B cell (primary cell): Measurements from ENCODE around the gene SCARB1. TPM values are rescaled to one million over a fixed set of nuclear protein-coding genes. Genes with fewer than 3 reads are reported as not detected.

Source experiments
- ATAC-seq: fragments of 200-7000 bp; cut with Tn5 transposase; one replicate; pipeline ENCODE4 v1.10.0; 2021; ENCODE audit warnings: low read depth, mild to moderate bottlenecking, moderate number of reproducible peaks, moderate library complexity
- CTCF ChIA-PET: fragments of 350-600 bp; sonication (Branson Sonifier 250); formaldehyde crosslinking; loops from one replicate; lab custom pipeline; 2021; ENCODE audit warnings: antibody characterized with exemption, inconsistent platforms; lab: Charles Lee
- POLR2A ChIA-PET: fragments of 350-600 bp; sonication (Branson Sonifier 250); formaldehyde crosslinking; loops from one replicate; lab custom pipeline; 2021; ENCODE audit warnings: antibody characterized with exemption; lab: Charles Lee
- DNase-seq: peaks from one replicate; pipeline ENCODE4 v3.0.0; 2013
- H2AFZ ChIP-seq: 2 replicates; pipeline ENCODE4 v1.6.1; 2012; ENCODE audit warnings: mild to moderate bottlenecking, low read depth, low read length; ENCODE audit not compliant: insufficient read depth, poor library complexity, severe bottlenecking
- H3K27ac ChIP-seq, 2 donors: 1 replicate in 1 of 2; 2 replicates in 1 of 2; pipeline ENCODE4 v1.5.1; 2012 to 2013; ENCODE audit warnings: low read length in 2 of 2, mild to moderate bottlenecking in 2 of 2, moderate library complexity in 1 of 2
- H3K27me3 ChIP-seq, 4 experiments: fragments of 200-600 bp in 1 of 4; sonication (generic) in 1 of 4; replicated peaks in 1 of 4; 1 replicate in 2 of 4; 2 replicates in 2 of 4; pipeline versions ENCODE4 v1.6.1 to v1.7.0; 2013 to 2016; ENCODE audit warnings: low read length in 3 of 4, mild to moderate bottlenecking in 2 of 4, mixed read lengths in 1 of 4, moderate library complexity in 1 of 4; ENCODE audit not compliant: insufficient read depth in 4 of 4, control insufficient read depth in 3 of 4; ENCODE audit errors: control extremely low read depth in 1 of 4
- H3K36me3 ChIP-seq, 2 experiments: replicated peaks in 1 of 2; 1 replicate in 1 of 2; 2 replicates in 1 of 2; pipeline versions ENCODE4 v1.6.1 to v1.7.1; 2013; ENCODE audit warnings: low read length in 1 of 2; ENCODE audit not compliant: insufficient read depth in 2 of 2, control insufficient read depth in 1 of 2; ENCODE audit errors: control extremely low read depth in 1 of 2, extremely low read depth in 1 of 2
- H3K4me1 ChIP-seq, 2 donors: fragments of 200-600 bp in 1 of 2; sonication (generic) in 1 of 2; 1 replicate in 1 of 2; 2 replicates in 1 of 2; pipeline versions ENCODE4 v1.5.1 to v1.6.1; 2013 to 2017; ENCODE audit warnings: low read length in 2 of 2; ENCODE audit not compliant: control insufficient read depth in 2 of 2, insufficient read depth in 2 of 2
- H3K4me2 ChIP-seq: replicated peaks from 2 replicates; pipeline ENCODE3; 2012; ENCODE audit warnings: mild to moderate bottlenecking, low read depth, low read length; ENCODE audit not compliant: poor library complexity, severe bottlenecking
- H3K4me3 ChIP-seq, 5 experiments: fragments of 200-600 bp in 1 of 5; sonication (generic) in 1 of 5; 1 replicate in 3 of 5; 2 replicates in 2 of 5; pipeline versions ENCODE4 v1.5.1 to v1.7.0; 2011 to 2016; ENCODE audit warnings: low read length in 4 of 5, mild to moderate bottlenecking in 4 of 5, low read depth in 2 of 5, control low read depth in 1 of 5, moderate library complexity in 1 of 5; ENCODE audit not compliant: insufficient read depth in 1 of 5; ENCODE audit errors: control extremely low read depth in 1 of 5, extremely low read depth in 1 of 5
- H3K79me2 ChIP-seq: fragments of 200-600 bp; sonication (generic); one replicate; pipeline ENCODE4 v1.6.0; 2016; ENCODE audit warnings: low read length; ENCODE audit not compliant: control insufficient read depth, insufficient read depth
- H3K9ac ChIP-seq: fragments of 200-600 bp; sonication (generic); 2 replicates; pipeline ENCODE4 v1.6.1; 2017; ENCODE audit warnings: mild to moderate bottlenecking, low read length, moderate library complexity
- H3K9me3 ChIP-seq, 3 donors: one replicate each; pipeline versions ENCODE4 v1.6.1 to v1.7.1; 2013; ENCODE audit warnings: low read length in 2 of 3; ENCODE audit not compliant: control insufficient read depth in 2 of 3, insufficient read depth in 1 of 3; ENCODE audit errors: control extremely low read depth in 1 of 3
- H4K20me1 ChIP-seq: 2 replicates; pipeline ENCODE4 v1.6.0; 2012; ENCODE audit warnings: mild to moderate bottlenecking, low read length; ENCODE audit not compliant: insufficient read depth, control insufficient read depth, poor library complexity, severe bottlenecking
- H3K27ac Mint-ChIP-seq: one replicate; pipeline ENCODE4 v1.8.0; 2021; ENCODE audit warnings: mixed read lengths
- H3K27me3 Mint-ChIP-seq: one replicate; pipeline ENCODE4 v1.8.0; 2021; ENCODE audit warnings: mixed read lengths
- H3K4me1 Mint-ChIP-seq: one replicate; pipeline ENCODE4 v1.8.0; 2021; ENCODE audit warnings: mixed read lengths
- H3K4me3 Mint-ChIP-seq: one replicate; pipeline ENCODE4 v1.8.0; 2021; ENCODE audit warnings: mixed read lengths
- H3K9me3 Mint-ChIP-seq: one replicate; pipeline ENCODE4 v1.8.0; 2022; ENCODE audit warnings: mixed read lengths; ENCODE audit not compliant: insufficient read depth
- EZH2 ChIP-seq: IDR thresholded peaks from 2 replicates; pipeline ENCODE4 v1.6.1; 2012; ENCODE audit warnings: borderline replicate concordance, low read depth, mild to moderate bottlenecking, moderate library complexity, low read length; ENCODE audit not compliant: insufficient read depth, poor library complexity, severe bottlenecking
- WGBS: methylation state at CpG from one replicate; pipeline ENCODE4 v1.1.5; 2013; ENCODE audit warnings: missing lambda C conversion rate; ENCODE audit not compliant: insufficient coverage; 5-methylcytosine and 5-hydroxymethylcytosine counted together
- intact Hi-C: fragments of 100-400 bp; cut with micrococcal nuclease; formaldehyde crosslinking; loops from one replicate; pipeline ENCODE4 v1.10.0; 2022
- polyA plus RNA-seq: library from polyadenylated mRNA; depleted of rRNA; stranded (reverse); fragments of >200 nt; gene quantifications from 2 replicates; pipeline ENCODE4 v1.2.3, GENCODE V29; 2012
- total RNA-seq, 2 donors: library from RNA; stranded (reverse); fragments of 120-200 nt in 1 of 2; gene quantifications; 1 replicate in 1 of 2; 2 replicates in 1 of 2; pipeline versions ENCODE4 v1.2.3 to v1.2.4, GENCODE V29; 2013 to 2022
- TF ChIP-seq, protein P1 (sequence below): fragments of 200-600 bp; IDR thresholded peaks from one replicate; pipeline ENCODE4 v1.8.0; 2022; ENCODE audit warnings: antibody characterized with exemption, mild to moderate bottlenecking

SCARB1 gene
- total and polyA plus RNA-seq, 2 donors (not counting 1 experiment from before 2014, with no cell fraction given): 26.8 to 30.7 TPM

DNA sequence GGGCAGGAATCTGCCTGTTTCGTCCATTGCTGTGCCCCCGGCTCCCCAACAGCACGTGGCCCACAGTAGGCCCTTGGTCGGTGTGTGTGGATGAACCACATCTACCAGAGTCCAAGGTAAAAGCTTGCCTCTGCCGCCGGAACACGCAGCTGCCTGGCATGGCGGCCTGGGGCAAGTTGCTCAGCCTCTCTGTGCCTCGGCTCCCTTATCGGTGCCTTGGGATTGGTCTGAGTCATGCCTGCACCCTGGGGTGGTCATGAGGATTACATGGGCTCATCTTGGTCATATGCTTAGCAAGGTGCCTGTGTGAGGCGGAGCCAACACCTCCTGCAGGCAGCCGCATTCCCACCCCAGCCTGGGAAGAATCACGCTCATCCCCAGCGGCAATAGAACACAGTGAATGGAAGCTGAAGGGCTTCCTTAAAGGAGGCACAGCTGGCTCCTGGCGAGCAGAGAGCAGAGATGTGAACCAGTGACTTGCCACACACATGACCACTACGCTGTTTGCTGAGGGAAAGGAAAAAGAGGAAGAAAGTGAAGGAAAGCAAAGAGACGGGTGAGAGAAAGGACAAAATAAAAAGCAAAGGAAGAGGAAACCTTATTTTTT is 5.5 kb upstream of the SCARB1 start:
- H3K4me1 ChIP-seq: peaks cover 22 to 33% of the 10 kb centered on the region in 2 donors
- Mint-ChIP-seq H3K27ac (peak overlapping the region; percentile 62), H3K27me3 (no peaks in the 10 kb centered on the region), H3K4me3 (peak overlapping the region; percentile 65), H3K4me1 (peaks cover 24% of the 10 kb centered on the region), H3K9me3 (no peaks in the 10 kb centered on the region)
- peak; percentile 45 for ATAC-seq
- no peaks in the 10 kb centered on the region for H3K79me2 ChIP-seq
- DNase-seq: peak; percentile 49
- intact Hi-C loops: no loop called here
- ChIA-PET POLR2A (interaction anchor here (0.7 to 1.0 kb wide), 3 partner anchors 12 to 124 kb away, joined by 3 read pairs; no protein-coding TSS in a partner anchor), CTCF (interaction anchor here (0.9 to 2.2 kb wide), 4 partner anchors 14 to 71 kb away, joined by 3 to 6 read pairs (median 4); no protein-coding TSS in a partner anchor)
- H3K27ac ChIP-seq: no peak overlapping the region
- H4K20me1 ChIP-seq: no peaks in the 10 kb centered on the region
- H3K9me3 ChIP-seq: no peaks in the 10 kb centered on the region
- peak overlapping the region; percentile 9 to 45 (median 38) for H3K4me3 ChIP-seq
- H3K36me3 ChIP-seq: no peaks in the 10 kb centered on the region
- peak overlapping the region; percentile 86 for H2AFZ ChIP-seq
- TF ChIP-seq, protein P1, sequence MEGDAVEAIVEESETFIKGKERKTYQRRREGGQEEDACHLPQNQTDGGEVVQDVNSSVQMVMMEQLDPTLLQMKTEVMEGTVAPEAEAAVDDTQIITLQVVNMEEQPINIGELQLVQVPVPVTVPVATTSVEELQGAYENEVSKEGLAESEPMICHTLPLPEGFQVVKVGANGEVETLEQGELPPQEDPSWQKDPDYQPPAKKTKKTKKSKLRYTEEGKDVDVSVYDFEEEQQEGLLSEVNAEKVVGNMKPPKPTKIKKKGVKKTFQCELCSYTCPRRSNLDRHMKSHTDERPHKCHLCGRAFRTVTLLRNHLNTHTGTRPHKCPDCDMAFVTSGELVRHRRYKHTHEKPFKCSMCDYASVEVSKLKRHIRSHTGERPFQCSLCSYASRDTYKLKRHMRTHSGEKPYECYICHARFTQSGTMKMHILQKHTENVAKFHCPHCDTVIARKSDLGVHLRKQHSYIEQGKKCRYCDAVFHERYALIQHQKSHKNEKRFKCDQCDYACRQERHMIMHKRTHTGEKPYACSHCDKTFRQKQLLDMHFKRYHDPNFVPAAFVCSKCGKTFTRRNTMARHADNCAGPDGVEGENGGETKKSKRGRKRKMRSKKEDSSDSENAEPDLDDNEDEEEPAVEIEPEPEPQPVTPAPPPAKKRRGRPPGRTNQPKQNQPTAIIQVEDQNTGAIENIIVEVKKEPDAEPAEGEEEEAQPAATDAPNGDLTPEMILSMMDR: no peak
- no peak for TF ChIP-seq EZH2
- H3K27me3 ChIP-seq: no peaks in the 10 kb centered on the region
- WGBS: 11% methylated on average over 13 of the region's 17 CpGs
- peak overlapping the region; percentile 41 for H3K9ac ChIP-seq
- H3K4me2 ChIP-seq: peak overlapping the region; percentile 74
